ENCODE data around the gene SPARCL1.

DNA sequence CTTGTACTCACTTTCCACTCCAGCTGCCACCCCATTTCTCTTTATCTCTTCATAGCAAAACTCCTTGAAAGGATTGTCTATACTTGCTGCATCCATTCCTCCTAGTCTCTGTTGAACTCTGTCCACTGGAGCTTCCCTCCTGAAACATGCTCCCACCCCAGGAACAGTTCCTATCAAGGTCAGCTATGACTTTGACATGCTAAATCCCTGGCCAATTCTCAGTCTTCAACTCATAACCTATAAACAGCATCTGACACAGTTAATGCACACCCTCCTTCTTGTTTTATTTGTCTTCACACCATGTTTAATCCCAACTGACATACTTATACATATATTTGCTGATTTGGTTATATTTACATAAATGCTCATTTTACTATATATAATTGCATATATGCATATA, 47.8 kb downstream of the SPARCL1 start:
- TF ChIP-seq EZH2 (IDR thresholded peaks at IDR 0.05; ENCODE audit: low read length, missing control alignments): no peak
- TF ChIP-seq, protein P1, sequence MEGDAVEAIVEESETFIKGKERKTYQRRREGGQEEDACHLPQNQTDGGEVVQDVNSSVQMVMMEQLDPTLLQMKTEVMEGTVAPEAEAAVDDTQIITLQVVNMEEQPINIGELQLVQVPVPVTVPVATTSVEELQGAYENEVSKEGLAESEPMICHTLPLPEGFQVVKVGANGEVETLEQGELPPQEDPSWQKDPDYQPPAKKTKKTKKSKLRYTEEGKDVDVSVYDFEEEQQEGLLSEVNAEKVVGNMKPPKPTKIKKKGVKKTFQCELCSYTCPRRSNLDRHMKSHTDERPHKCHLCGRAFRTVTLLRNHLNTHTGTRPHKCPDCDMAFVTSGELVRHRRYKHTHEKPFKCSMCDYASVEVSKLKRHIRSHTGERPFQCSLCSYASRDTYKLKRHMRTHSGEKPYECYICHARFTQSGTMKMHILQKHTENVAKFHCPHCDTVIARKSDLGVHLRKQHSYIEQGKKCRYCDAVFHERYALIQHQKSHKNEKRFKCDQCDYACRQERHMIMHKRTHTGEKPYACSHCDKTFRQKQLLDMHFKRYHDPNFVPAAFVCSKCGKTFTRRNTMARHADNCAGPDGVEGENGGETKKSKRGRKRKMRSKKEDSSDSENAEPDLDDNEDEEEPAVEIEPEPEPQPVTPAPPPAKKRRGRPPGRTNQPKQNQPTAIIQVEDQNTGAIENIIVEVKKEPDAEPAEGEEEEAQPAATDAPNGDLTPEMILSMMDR (conservative IDR thresholded peaks at IDR 0.05 in 1 of 2, IDR thresholded peaks at IDR 0.05 in 1 of 2; ENCODE audit: low read depth in 1 of 2, low read length in 2 of 2): no peak
